Progenitor cell of endocrine pancreas (in vitro differentiated cells): ENCODE results near the gene FCHSD1. TPM values are rescaled to one million over a fixed set of nuclear protein-coding genes. Genes with fewer than 3 reads are reported as not detected.

Experiments
- DNase-seq: peaks from one replicate; pipeline ENCODE4 v3.0.0; 2021; ENCODE audit warnings: low spot score; ENCODE audit not compliant: unreplicated experiment
- H3K27ac Mint-ChIP-seq: 2 replicates; pipeline ENCODE4 v1.8.0; 2021; ENCODE audit warnings: mild to moderate bottlenecking, moderate library complexity, mixed read lengths
- H3K27me3 Mint-ChIP-seq: 2 replicates; pipeline ENCODE4 v1.8.0; 2021; ENCODE audit warnings: mixed read lengths
- H3K36me3 Mint-ChIP-seq: 2 replicates; pipeline ENCODE4 v1.8.0; 2022; ENCODE audit warnings: mixed read lengths; ENCODE audit not compliant: insufficient read depth
- H3K4me1 Mint-ChIP-seq: 2 replicates; pipeline ENCODE4 v1.8.0; 2021; ENCODE audit warnings: low read depth, mixed read lengths
- H3K4me3 Mint-ChIP-seq: 2 replicates; pipeline ENCODE4 v1.8.0; 2021; ENCODE audit warnings: low read depth, mild to moderate bottlenecking, moderate library complexity, mixed read lengths
- H3K9me3 Mint-ChIP-seq: 2 replicates; pipeline ENCODE4 v1.8.0; 2021; ENCODE audit warnings: low read depth, mixed read lengths
- CTCF ChIP-seq: fragments of 200-600 bp; sonication (generic); IDR thresholded peaks from one replicate; pipeline ENCODE4 v1.5.0; 2021; ENCODE audit warnings: antibody characterized with exemption, mild to moderate bottlenecking; ENCODE audit not compliant: unreplicated experiment
- total RNA-seq: library from RNA; stranded (reverse); gene quantifications from 2 replicates; pipeline ENCODE4 v1.2.1, GENCODE V29; 2021

Gene FCHSD1
- total RNA-seq, 1 donor from 2014 or later = 27.7 TPM

GRCh38 chr5:141692919-141693725 lies 41.9 kb upstream of the FCHSD1 start:
- Mint-ChIP-seq H3K27me3 (peaks cover 80% of the 10 kb centered on the region), H3K9me3 (no peaks in the 10 kb centered on the region), H3K27ac (no peak overlapping the region), H3K36me3 (no peaks in the 10 kb centered on the region), H3K4me3 (no peak overlapping the region), H3K4me1 (peaks cover 1% of the 10 kb centered on the region)
- TF ChIP-seq CTCF = no peak
- no peak for DNase-seq

- Mint-ChIP-seq H3K27ac (no peak overlapping the region), H3K36me3 (no peaks in the 10 kb centered on the region), H3K4me3 (peak overlapping the region; percentile 51), H3K9me3 (no peaks in the 10 kb centered on the region), H3K4me1 (peaks cover 1% of the 10 kb centered on the region), H3K27me3 (peaks cover 76% of the 10 kb centered on the region)
- TF ChIP-seq CTCF = no peak
- DNase-seq = no peak
Observed at GRCh38 chr5:141692533-141692888, 41.3 kb upstream of the FCHSD1 start.

- peak; percentile 89 for DNase-seq
- peak; percentile 97 for TF ChIP-seq CTCF
- Mint-ChIP-seq H3K27ac (no peak overlapping the region), H3K27me3 (peaks cover 71% of the 10 kb centered on the region), H3K9me3 (no peaks in the 10 kb centered on the region), H3K4me1 (peaks cover 1% of the 10 kb centered on the region), H3K36me3 (no peaks in the 10 kb centered on the region), H3K4me3 (peak overlapping the region; percentile 51)
Observed at GRCh38 chr5:141691867-141692532, 40.8 kb upstream of the FCHSD1 start.

- Mint-ChIP-seq H3K4me3 (no peak overlapping the region), H3K27ac (no peak overlapping the region), H3K27me3 (peaks cover 69% of the 10 kb centered on the region), H3K4me1 (peaks cover 1% of the 10 kb centered on the region), H3K9me3 (no peaks in the 10 kb centered on the region), H3K36me3 (no peaks in the 10 kb centered on the region)
- DNase-seq = no peak
- no peak for TF ChIP-seq CTCF
Observed at GRCh38 chr5:141691286-141691866, 40.2 kb upstream of the FCHSD1 start.

GRCh38 chr5:141686648-141687416 lies 35.6 kb upstream of the FCHSD1 start:
- no peak overlapping the region for H3K27ac Mint-ChIP-seq
- no peak overlapping the region for H3K4me3 Mint-ChIP-seq
- H3K9me3 Mint-ChIP-seq = no peaks in the 10 kb centered on the region
- H3K4me1 Mint-ChIP-seq = no peaks in the 10 kb centered on the region
- no peak for TF ChIP-seq CTCF
- H3K36me3 Mint-ChIP-seq = no peaks in the 10 kb centered on the region
- DNase-seq = no peak
- H3K27me3 Mint-ChIP-seq = peaks cover 54% of the 10 kb centered on the region
